Activated CD4-positive, alpha-beta T cell treated with anti-CD3 and anti-CD28 coated beads, Interleukin-2, amount 10 ng/mL, durations not matched to agents 7 days and 5 days (primary cell): ENCODE measurements around the gene SPACA4. TPM values are rescaled to one million over a fixed set of nuclear protein-coding genes. Genes with fewer than 3 reads are reported as not detected.
"Not testable (repeated sequence)": the region's sequence is repeated elsewhere in the genome, so short reads cannot be mapped to it uniquely, and the experiment has no call there.

Source experiments
- CTCF ChIA-PET: fragments of 350-600 bp; sonication (Branson Sonifier 250); formaldehyde crosslinking; loops from one replicate; lab custom pipeline; 2021; ENCODE audit warnings: antibody characterized with exemption; lab: Charles Lee
- POLR2A ChIA-PET: fragments of 350-600 bp; sonication (Branson Sonifier 250); formaldehyde crosslinking; loops from one replicate; lab custom pipeline; 2021; ENCODE audit warnings: antibody characterized with exemption; lab: Charles Lee
- DNase-seq: peaks from one replicate; pipeline ENCODE4 v3.0.0-alpha.2; 2020
- H3K27ac Mint-ChIP-seq: one replicate; pipeline ENCODE4 v1.8.0; 2021; ENCODE audit warnings: mild to moderate bottlenecking, moderate library complexity, mixed read lengths
- H3K27me3 Mint-ChIP-seq: one replicate; pipeline ENCODE4 v1.8.0; 2021; ENCODE audit warnings: mixed read lengths
- H3K36me3 Mint-ChIP-seq: one replicate; pipeline ENCODE4 v1.8.0; 2021; ENCODE audit warnings: low read depth, mixed read lengths
- H3K4me1 Mint-ChIP-seq: one replicate; pipeline ENCODE4 v1.8.0; 2021; ENCODE audit warnings: mixed read lengths
- H3K4me3 Mint-ChIP-seq: one replicate; pipeline ENCODE4 v1.8.0; 2021; ENCODE audit warnings: mild to moderate bottlenecking, moderate library complexity, mixed read lengths
- H3K9me3 Mint-ChIP-seq: one replicate; pipeline ENCODE4 v1.8.0; 2021; ENCODE audit warnings: mixed read lengths
- total RNA-seq, 2 experiments: library from RNA; stranded (reverse); gene quantifications; one replicate each; pipeline ENCODE4 v1.2.3, GENCODE V29; 2021

Gene SPACA4
- not detected for total RNA-seq

- no peaks in the 10 kb centered on the region for H3K27me3 Mint-ChIP-seq
- no peak for DNase-seq
- H3K36me3 Mint-ChIP-seq = no peaks in the 10 kb centered on the region
- no peak within 1 kb of the TSS for H3K4me3 Mint-ChIP-seq
- peaks cover 4% of the 10 kb centered on the region for H3K4me1 Mint-ChIP-seq
- H3K27ac Mint-ChIP-seq = no peak within 1 kb of the TSS
- ChIA-PET POLR2A (no interaction called here), CTCF (interaction anchor here (0.6 to 3.2 kb wide), 5 partner anchors 18 to 117 kb away, joined by 3 to 11 read pairs (median 4); no protein-coding TSS in a partner anchor)
- no peaks in the 10 kb centered on the region for H3K9me3 Mint-ChIP-seq
Observed at GRCh38 chr19:48606463-48607358, at the start of gene SPACA4. Gene SPACA4, plus strand, starts transcription at chr19:48606742. Its CDS starts 237 bp downstream, at chr19:48606979.

GRCh38 chr19:48556825-48557224 lies 49.7 kb upstream of the SPACA4 start:
- DNase-seq = no peak
- ChIA-PET CTCF (interaction anchor here (0.6 to 0.8 kb wide), 2 partner anchors 11 to 27 kb away, joined by 3 to 6 read pairs; no protein-coding TSS in a partner anchor), POLR2A (no interaction called here)
- H3K36me3 Mint-ChIP-seq = no peaks in the 10 kb centered on the region
- peaks cover 3% of the 10 kb centered on the region for H3K4me1 Mint-ChIP-seq
- no peak overlapping the region for H3K27ac Mint-ChIP-seq
- H3K27me3 Mint-ChIP-seq = peaks cover 4% of the 10 kb centered on the region
- no peaks in the 10 kb centered on the region for H3K9me3 Mint-ChIP-seq
- H3K4me3 Mint-ChIP-seq = no peak overlapping the region

GRCh38 chr19:48558018-48558684 lies 48.4 kb upstream of the SPACA4 start:
- Mint-ChIP-seq H3K36me3 (no peaks in the 10 kb centered on the region), H3K9me3 (no peaks in the 10 kb centered on the region), H3K27ac (no peak overlapping the region), H3K4me1 (peaks cover 3% of the 10 kb centered on the region), H3K4me3 (no peak overlapping the region), H3K27me3 (peaks cover 4% of the 10 kb centered on the region)
- DNase-seq = no peak
- ChIA-PET CTCF (no interaction called here), POLR2A (no interaction called here)

- Mint-ChIP-seq H3K9me3 (no peaks in the 10 kb centered on the region), H3K4me3 (no peak overlapping the region), H3K4me1 (peaks cover 3% of the 10 kb centered on the region), H3K27ac (no peak overlapping the region), H3K36me3 (no peaks in the 10 kb centered on the region), H3K27me3 (peaks cover 4% of the 10 kb centered on the region)
- ChIA-PET CTCF (interaction anchor here (1.5 kb wide), 1 partner anchor 24 kb away, joined by 3 read pairs; no protein-coding TSS in a partner anchor), POLR2A (no interaction called here)
- no peak for DNase-seq
Observed at GRCh38 chr19:48560095-48560530, 46.4 kb upstream of the SPACA4 start.

- Mint-ChIP-seq H3K4me1 (peaks cover 3% of the 10 kb centered on the region), H3K27me3 (peaks cover 4% of the 10 kb centered on the region), H3K4me3 (no peak overlapping the region), H3K27ac (no peak overlapping the region), H3K36me3 (no peaks in the 10 kb centered on the region), H3K9me3 (no peaks in the 10 kb centered on the region)
- ChIA-PET POLR2A (no interaction called here), CTCF (no interaction called here)
- no peak for DNase-seq
Observed at GRCh38 chr19:48561412-48561811, 45.1 kb upstream of the SPACA4 start.

- no peak for DNase-seq
Observed at GRCh38 chr19:48565090-48565489, 41.5 kb upstream of the SPACA4 start.

GRCh38 chr19:48568345-48568886 lies 38.1 kb upstream of the SPACA4 start:
- Mint-ChIP-seq H3K4me3 (no peak overlapping the region), H3K4me1 (no peaks in the 10 kb centered on the region), H3K27ac (no peak overlapping the region), H3K9me3 (no peaks in the 10 kb centered on the region), H3K27me3 (peaks cover 4% of the 10 kb centered on the region), H3K36me3 (no peaks in the 10 kb centered on the region)
- CTCF ChIA-PET = interaction anchor here (0.7 to 1.3 kb wide), 3 partner anchors 12 to 16 kb away, joined by 3 to 6 read pairs (median 4); no protein-coding TSS in a partner anchor
- DNase-seq = no peak
- POLR2A ChIA-PET = no interaction called here

More at GRCh38 chr19:48565090-48565489, 41.5 kb upstream of the SPACA4 start:
- H3K4me3 Mint-ChIP-seq = no peak overlapping the region
- no peaks in the 10 kb centered on the region for H3K4me1 Mint-ChIP-seq
- no peaks in the 10 kb centered on the region for H3K36me3 Mint-ChIP-seq
- H3K9me3 Mint-ChIP-seq = no peaks in the 10 kb centered on the region
- peaks cover 4% of the 10 kb centered on the region for H3K27me3 Mint-ChIP-seq
- no peak overlapping the region for H3K27ac Mint-ChIP-seq
- ChIA-PET CTCF (no interaction called here), POLR2A (no interaction called here)

GRCh38 chr19:48569814-48570213 lies 36.7 kb upstream of the SPACA4 start:
- H3K4me3 Mint-ChIP-seq = no peak overlapping the region
- H3K27ac Mint-ChIP-seq = no peak overlapping the region
- ChIA-PET CTCF (no interaction called here), POLR2A (no interaction called here)
- H3K27me3 Mint-ChIP-seq = peaks cover 4% of the 10 kb centered on the region
- no peaks in the 10 kb centered on the region for H3K9me3 Mint-ChIP-seq
- H3K36me3 Mint-ChIP-seq = no peaks in the 10 kb centered on the region
- no peak for DNase-seq
- H3K4me1 Mint-ChIP-seq = no peaks in the 10 kb centered on the region

GRCh38 chr19:48571378-48572162 lies 35.0 kb upstream of the SPACA4 start:
- DNase-seq = no peak
- Mint-ChIP-seq H3K36me3 (no peaks in the 10 kb centered on the region), H3K27me3 (peaks cover 4% of the 10 kb centered on the region), H3K4me1 (no peaks in the 10 kb centered on the region), H3K27ac (no peak overlapping the region), H3K9me3 (no peaks in the 10 kb centered on the region), H3K4me3 (no peak overlapping the region)
- POLR2A ChIA-PET = no interaction called here
- CTCF ChIA-PET = interaction anchor here (0.6 kb wide), 1 partner anchor 218 kb away, joined by 3 read pairs; no protein-coding TSS in a partner anchor

- no peaks in the 10 kb centered on the region for H3K9me3 Mint-ChIP-seq
- no peak overlapping the region for H3K4me3 Mint-ChIP-seq
- no peak for DNase-seq
- peaks cover 2% of the 10 kb centered on the region for H3K27me3 Mint-ChIP-seq
- H3K4me1 Mint-ChIP-seq = no peaks in the 10 kb centered on the region
- CTCF ChIA-PET = interaction anchor here (0.6 to 1.9 kb wide), 3 partner anchors 11 to 1285 kb away, joined by 3 to 6 read pairs (median 4); no protein-coding TSS in a partner anchor
- no peaks in the 10 kb centered on the region for H3K36me3 Mint-ChIP-seq
- POLR2A ChIA-PET = no interaction called here
- H3K27ac Mint-ChIP-seq = no peak overlapping the region
Observed at GRCh38 chr19:48573163-48573505, 33.4 kb upstream of the SPACA4 start.

GRCh38 chr19:48575931-48576622 lies 30.5 kb upstream of the SPACA4 start:
- Mint-ChIP-seq H3K27me3 (no peaks in the 10 kb centered on the region), H3K36me3 (no peaks in the 10 kb centered on the region), H3K4me3 (no peak overlapping the region), H3K9me3 (no peaks in the 10 kb centered on the region), H3K27ac (no peak overlapping the region), H3K4me1 (no peaks in the 10 kb centered on the region)
- ChIA-PET CTCF (interaction anchor here (0.5 to 1.2 kb wide), 3 partner anchors 12 to 49 kb away, joined by 3 to 5 read pairs (median 4); no protein-coding TSS in a partner anchor), POLR2A (no interaction called here)
- DNase-seq = no peak

GRCh38 chr19:48577908-48578307 lies 28.6 kb upstream of the SPACA4 start:
- H3K4me1 Mint-ChIP-seq, CTCF ChIA-PET, H3K27ac Mint-ChIP-seq, H3K36me3 Mint-ChIP-seq, H3K27me3 Mint-ChIP-seq, POLR2A ChIA-PET, H3K9me3 Mint-ChIP-seq, H3K4me3 Mint-ChIP-seq, DNase-seq: not testable (repeated sequence)
